GM23338 (cell line): ENCODE measurements around the gene TUBB8B.
"Not testable (repeated sequence)": the region's sequence is repeated elsewhere in the genome, so short reads cannot be mapped to it uniquely, and the experiment has no call there.

Experiments
- CREB1 ChIP-seq: fragments of 250-450 bp; sonication (Bioruptor Pico); IDR thresholded peaks from 2 replicates; pipeline ENCODE4 v1.5.0; 2020; ENCODE audit warnings: low read depth, mild to moderate bottlenecking, moderate library complexity
- ETS1 ChIP-seq: IDR thresholded peaks from 2 replicates; pipeline ENCODE4 v1.6.1; 2016; ENCODE audit warnings: antibody characterized with exemption
- EZH2 ChIP-seq: fragments of 200-600 bp; sonication (generic); IDR thresholded peaks from one replicate; pipeline ENCODE4 v1.8.0; 2017; ENCODE audit warnings: antibody characterized with exemption, mild to moderate bottlenecking, low read depth; ENCODE audit not compliant: unreplicated experiment
- EZH2phosphoT487 ChIP-seq: fragments of 200-600 bp; sonication (generic); IDR thresholded peaks from one replicate; pipeline ENCODE4 v1.8.1; 2018; ENCODE audit warnings: antibody characterized with exemption; ENCODE audit not compliant: unreplicated experiment
- JUNB ChIP-seq: IDR thresholded peaks from one replicate; pipeline ENCODE4 v1.6.1; 2016; ENCODE audit warnings: antibody characterized with exemption; ENCODE audit not compliant: unreplicated experiment
- NANOG ChIP-seq: IDR thresholded peaks from 2 replicates; pipeline ENCODE4 v1.6.1; 2016; ENCODE audit warnings: antibody characterized with exemption, borderline replicate concordance
- POLR2AphosphoS5 ChIP-seq: IDR thresholded peaks from 2 replicates; pipeline ENCODE4 v1.6.1; 2016; ENCODE audit warnings: antibody characterized with exemption, low read depth
- REST ChIP-seq: IDR thresholded peaks from one replicate; pipeline ENCODE4 v1.6.1; 2018; ENCODE audit warnings: antibody characterized with exemption; ENCODE audit not compliant: unreplicated experiment
- STAT1 ChIP-seq: IDR thresholded peaks from one replicate; pipeline ENCODE4 v1.6.1; 2016; ENCODE audit warnings: antibody characterized with exemption; ENCODE audit not compliant: unreplicated experiment
- ZNF114 ChIP-seq: fragments of 250-450 bp; sonication (Bioruptor Pico); IDR thresholded peaks from 2 replicates; pipeline ENCODE4 v1.5.0; 2020; ENCODE audit warnings: mild to moderate bottlenecking, moderate library complexity
- ZNF331 ChIP-seq: fragments of 250-450 bp; sonication (Bioruptor Pico); IDR thresholded peaks from 2 replicates; pipeline ENCODE4 v1.5.0; 2020; ENCODE audit warnings: low read depth, mild to moderate bottlenecking, moderate library complexity
- ZNF462 ChIP-seq: fragments of 250-450 bp; sonication (Bioruptor Pico); IDR thresholded peaks from 2 replicates; pipeline ENCODE4 v1.5.0; 2020; ENCODE audit warnings: mild to moderate bottlenecking, moderate library complexity
- TF ChIP-seq, protein P1 (sequence below), 2 experiments: fragments of 200-600 bp in 1 of 2; sonication (generic) in 1 of 2; conservative IDR thresholded peaks; 2 replicates each; pipeline versions ENCODE4 v1.5.1 to v1.6.1; 2016 to 2017; ENCODE audit warnings: antibody characterized with exemption in 2 of 2, low read depth in 2 of 2, mild to moderate bottlenecking in 2 of 2, moderate library complexity in 1 of 2

- not testable (repeated sequence) for TF ChIP-seq EZH2; JUNB; POLR2AphosphoS5; EZH2phosphoT487; REST; NANOG; ZNF114 (CRISPR knock-in tag); CREB1 (CRISPR knock-in tag); ZNF331; ETS1; ZNF462 (CRISPR knock-in tag); STAT1
- TF ChIP-seq, protein P1, sequence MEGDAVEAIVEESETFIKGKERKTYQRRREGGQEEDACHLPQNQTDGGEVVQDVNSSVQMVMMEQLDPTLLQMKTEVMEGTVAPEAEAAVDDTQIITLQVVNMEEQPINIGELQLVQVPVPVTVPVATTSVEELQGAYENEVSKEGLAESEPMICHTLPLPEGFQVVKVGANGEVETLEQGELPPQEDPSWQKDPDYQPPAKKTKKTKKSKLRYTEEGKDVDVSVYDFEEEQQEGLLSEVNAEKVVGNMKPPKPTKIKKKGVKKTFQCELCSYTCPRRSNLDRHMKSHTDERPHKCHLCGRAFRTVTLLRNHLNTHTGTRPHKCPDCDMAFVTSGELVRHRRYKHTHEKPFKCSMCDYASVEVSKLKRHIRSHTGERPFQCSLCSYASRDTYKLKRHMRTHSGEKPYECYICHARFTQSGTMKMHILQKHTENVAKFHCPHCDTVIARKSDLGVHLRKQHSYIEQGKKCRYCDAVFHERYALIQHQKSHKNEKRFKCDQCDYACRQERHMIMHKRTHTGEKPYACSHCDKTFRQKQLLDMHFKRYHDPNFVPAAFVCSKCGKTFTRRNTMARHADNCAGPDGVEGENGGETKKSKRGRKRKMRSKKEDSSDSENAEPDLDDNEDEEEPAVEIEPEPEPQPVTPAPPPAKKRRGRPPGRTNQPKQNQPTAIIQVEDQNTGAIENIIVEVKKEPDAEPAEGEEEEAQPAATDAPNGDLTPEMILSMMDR (conservative IDR thresholded peaks at IDR 0.05; ENCODE audit: low read depth in 2 of 2): not testable (repeated sequence)
These were observed at the start of gene TUBB8B for GRCh38 chr18:49176-49665.
